Smooth muscle cell (in vitro differentiated cells): Measurements from ENCODE around the gene RAB11FIP4. TPM values are rescaled to one million over a fixed set of nuclear protein-coding genes. Genes with fewer than 3 reads are reported as not detected.

Experiments used
- DNase-seq: peaks from one replicate; lab custom pipeline; 2025; ENCODE audit not compliant: unreplicated experiment; lab: John Stamatoyannopoulos, UW
- H2AFZ ChIP-seq: fragments of 200-600 bp; sonication (generic); 2 replicates; pipeline ENCODE4 v1.6.0; 2016; ENCODE audit warnings: antibody characterized with exemption, low read depth, mild to moderate bottlenecking
- H3F3A ChIP-seq: fragments of 200-600 bp; sonication (generic); 2 replicates; pipeline ENCODE4 v1.6.0; 2017; ENCODE audit warnings: antibody characterized with exemption, low read depth
- H3K27ac ChIP-seq: fragments of 200-600 bp; sonication (generic); 2 replicates; pipeline ENCODE4 v1.5.1; 2016; ENCODE audit warnings: low read depth, mild to moderate bottlenecking
- H3K27me3 ChIP-seq: fragments of 200-600 bp; sonication (generic); 2 replicates; pipeline ENCODE4 v1.6.1; 2016; ENCODE audit warnings: low read depth, mild to moderate bottlenecking
- H3K36me3 ChIP-seq: fragments of 200-600 bp; sonication (generic); 2 replicates; pipeline ENCODE4 v1.5.1; 2016; ENCODE audit warnings: low read depth
- H3K4me1 ChIP-seq: fragments of 200-600 bp; sonication (generic); 2 replicates; pipeline ENCODE4 v1.5.1; 2016; ENCODE audit warnings: low read depth
- H3K4me2 ChIP-seq: fragments of 200-600 bp; sonication (generic); 2 replicates; pipeline ENCODE4 v1.6.0; 2016; ENCODE audit warnings: mild to moderate bottlenecking
- H3K4me3 ChIP-seq: fragments of 200-600 bp; sonication (generic); 2 replicates; pipeline ENCODE4 v1.5.1; 2016; ENCODE audit warnings: mild to moderate bottlenecking
- H3K79me2 ChIP-seq: fragments of 200-600 bp; sonication (generic); 2 replicates; pipeline ENCODE4 v1.6.0; 2016; ENCODE audit warnings: low read depth, mild to moderate bottlenecking
- H3K9ac ChIP-seq: fragments of 200-600 bp; sonication (generic); 2 replicates; pipeline ENCODE4 v1.6.0; 2016; ENCODE audit warnings: low read depth
- H3K9me3 ChIP-seq: fragments of 200-600 bp; sonication (generic); replicated peaks from 2 replicates; pipeline ENCODE4 v1.5.1; 2016; ENCODE audit warnings: low read depth
- H4K20me1 ChIP-seq: fragments of 200-600 bp; sonication (generic); 2 replicates; pipeline ENCODE4 v1.6.0; 2016; ENCODE audit warnings: low read depth
- CTCF ChIP-seq: fragments of 200-600 bp; sonication (generic); IDR thresholded peaks from 2 replicates; pipeline ENCODE4 v1.5.1; 2017; ENCODE audit warnings: borderline replicate concordance, mild to moderate bottlenecking, antibody characterized with exemption; ENCODE audit not compliant: insufficient read depth, poor library complexity, severe bottlenecking
- WGBS: methylation state at CpG from one replicate; pipeline ENCODE4 v1.1.7; 2016; ENCODE audit warnings: low lambda C conversion rate; 5-methylcytosine and 5-hydroxymethylcytosine counted together
- polyA plus RNA-seq: library from polyadenylated mRNA; unstranded; fragments of >200 nt; fragmentation: Nextera tagmentation; extraction: Ambion mirVana; gene quantifications from 2 replicates; pipeline ENCODE4 v1.2.1, GENCODE V29; 2016
- total RNA-seq: library from RNA; depleted of rRNA; stranded (reverse); fragments of >200 nt; gene quantifications from 2 replicates; pipeline ENCODE4 v1.2.3, GENCODE V29; 2014

Gene RAB11FIP4
- total and polyA plus RNA-seq, 2 experiments from 2014 or later, result 0.42 to 2.9 TPM

- Histone ChIP-seq H3K9me3 (no peaks in the 10 kb centered on the region), H3K4me1 (no peaks in the 10 kb centered on the region), H3K27me3 (peaks cover 46% of the 10 kb centered on the region), H3K4me3 (no peak overlapping the region), H3F3A (no peaks in the 10 kb centered on the region), H3K36me3 (no peaks in the 10 kb centered on the region), H4K20me1 (no peaks in the 10 kb centered on the region), H3K4me2 (no peak overlapping the region), H3K27ac (no peak overlapping the region), H2AFZ (no peak overlapping the region), H3K9ac (no peak overlapping the region), H3K79me2 (no peaks in the 10 kb centered on the region)
- no peak for DNase-seq
- TF ChIP-seq CTCF, result no peak
- WGBS, result 92% methylated on average over 7 of the region's 7 CpGs
These were observed 2.3 kb downstream of the RAB11FIP4 start for GRCh38 chr17:31393749-31394146.

- Histone ChIP-seq H3K4me2 (no peak overlapping the region), H3K79me2 (no peaks in the 10 kb centered on the region), H4K20me1 (no peaks in the 10 kb centered on the region), H2AFZ (no peak overlapping the region), H3K4me3 (no peak overlapping the region), H3K9ac (no peak overlapping the region), H3F3A (no peaks in the 10 kb centered on the region), H3K4me1 (no peaks in the 10 kb centered on the region), H3K27ac (no peak overlapping the region), H3K9me3 (no peaks in the 10 kb centered on the region), H3K36me3 (no peaks in the 10 kb centered on the region), H3K27me3 (peaks cover 41% of the 10 kb centered on the region)
- no peak for TF ChIP-seq CTCF
- WGBS, result 27% methylated on average over 10 of the region's 11 CpGs
- DNase-seq, result peak; percentile 39
These were observed 3.1 kb downstream of the RAB11FIP4 start for GRCh38 chr17:31394544-31394943.

- Histone ChIP-seq H3K27ac (no peak overlapping the region), H3K9ac (no peak overlapping the region), H3F3A (no peaks in the 10 kb centered on the region), H2AFZ (no peak overlapping the region), H3K27me3 (peaks cover 21% of the 10 kb centered on the region), H3K4me1 (no peaks in the 10 kb centered on the region), H3K36me3 (no peaks in the 10 kb centered on the region), H3K9me3 (no peaks in the 10 kb centered on the region), H3K4me2 (no peak overlapping the region), H3K4me3 (no peak overlapping the region), H4K20me1 (no peaks in the 10 kb centered on the region), H3K79me2 (no peaks in the 10 kb centered on the region)
- no peak for TF ChIP-seq CTCF
- no peak for DNase-seq
- WGBS, result 82% methylated on average over 8 of the region's 8 CpGs
These were observed 5.9 kb downstream of the RAB11FIP4 start for GRCh38 chr17:31397256-31397939.
